ENCODE data around the gene NR2C1.

- TF ChIP-seq POLR2A (IDR thresholded peaks at IDR 0.05; ENCODE audit: low read length): no peak
- TF ChIP-seq GATA1 (IDR thresholded peaks at IDR 0.05; ENCODE audit: low read depth, low read length): no peak
These were observed 100.6 kb downstream of the NR2C1 start for GRCh38 chr12:94972795-94973194.
